RWPE2 (cell line): ENCODE measurements around the gene PNPLA6.
A peak's percentile ranks its signal among the peaks of the same experiment; 100 is the strongest.

Experiments used
- ATAC-seq: fragments of 200-7000 bp; cut with Tn5 transposase; 3 replicates; pipeline ENCODE4 v1.9.1; 2021; ENCODE audit warnings: low read depth
- DNase-seq: peaks from one replicate; pipeline ENCODE4 v3.0.0-alpha.2; 2020; ENCODE audit warnings: low spot score
- H3K27ac ChIP-seq: fragments of 450-650 bp; 2 replicates; pipeline ENCODE4 v1.5.1; 2017; ENCODE audit warnings: mild to moderate bottlenecking; ENCODE audit not compliant: poor library complexity, severe bottlenecking
- H3K27me3 ChIP-seq: fragments of 250-450 bp; sonication (Bioruptor Pico); 2 replicates; pipeline ENCODE4 v1.5.1; 2021; ENCODE audit warnings: mild to moderate bottlenecking, moderate library complexity; ENCODE audit not compliant: insufficient read depth, poor library complexity, severe bottlenecking
- H3K36me3 ChIP-seq: fragments of 250-450 bp; sonication (Bioruptor Pico); 2 replicates; pipeline ENCODE4 v1.5.1; 2020; ENCODE audit warnings: low read depth, mild to moderate bottlenecking, moderate library complexity
- H3K4me1 ChIP-seq: fragments of 250-450 bp; sonication (Bioruptor Pico); 2 replicates; pipeline ENCODE4 v1.5.1; 2021; ENCODE audit warnings: mild to moderate bottlenecking, moderate library complexity; ENCODE audit not compliant: insufficient read depth, poor library complexity, severe bottlenecking
- H3K4me3 ChIP-seq: fragments of 250-450 bp; sonication (Bioruptor Pico); 2 replicates; pipeline ENCODE4 v1.5.1; 2021; ENCODE audit warnings: mild to moderate bottlenecking, moderate library complexity; ENCODE audit not compliant: severe bottlenecking
- H3K9me3 ChIP-seq: fragments of 250-450 bp; sonication (Bioruptor Pico); 2 replicates; pipeline ENCODE4 v1.5.1; 2021; ENCODE audit warnings: mild to moderate bottlenecking, moderate library complexity; ENCODE audit not compliant: severe bottlenecking
- CTCF ChIP-seq: fragments of 450-650 bp; IDR thresholded peaks from one replicate; pipeline ENCODE4 v1.5.1; 2017; ENCODE audit warnings: mild to moderate bottlenecking, moderate library complexity; ENCODE audit not compliant: poor library complexity, severe bottlenecking

PNPLA6 gene

GRCh38 chr19:7550987-7551761 lies 15.7 kb downstream of the PNPLA6 start:
- Histone ChIP-seq H3K4me1 (no peaks in the 10 kb centered on the region), H3K9me3 (no peaks in the 10 kb centered on the region), H3K4me3 (no peak overlapping the region), H3K27ac (no peak overlapping the region), H3K27me3 (no peaks in the 10 kb centered on the region), H3K36me3 (peaks cover 7% of the 10 kb centered on the region; the same call in 1 of the 2 replicates)
- no peak for TF ChIP-seq CTCF
- DNase-seq, result no peak
- ATAC-seq, result peak; percentile 52; the same call in 2 of the 3 replicates

- no peak overlapping the region for H3K27ac ChIP-seq
- peaks cover 11% of the 10 kb centered on the region for H3K36me3 ChIP-seq
- no peaks in the 10 kb centered on the region for H3K9me3 ChIP-seq
- TF ChIP-seq CTCF, result no peak
- no peak overlapping the region for H3K4me3 ChIP-seq
- no peak for ATAC-seq
- H3K27me3 ChIP-seq, result no peaks in the 10 kb centered on the region
- DNase-seq, result no peak
- H3K4me1 ChIP-seq, result no peaks in the 10 kb centered on the region
These were observed 17.3 kb downstream of the PNPLA6 start for GRCh38 chr19:7552781-7553180.

GRCh38 chr19:7554565-7554964 lies 19.0 kb downstream of the PNPLA6 start:
- Histone ChIP-seq H3K27ac (no peak overlapping the region), H3K4me1 (no peaks in the 10 kb centered on the region), H3K9me3 (no peaks in the 10 kb centered on the region), H3K27me3 (no peaks in the 10 kb centered on the region), H3K4me3 (no peak overlapping the region), H3K36me3 (peaks cover 14% of the 10 kb centered on the region)
- DNase-seq (no peak), ATAC-seq (no peak)
- no peak for TF ChIP-seq CTCF

- Histone ChIP-seq H3K27ac (no peak overlapping the region), H3K4me3 (no peak overlapping the region), H3K9me3 (no peaks in the 10 kb centered on the region), H3K27me3 (no peaks in the 10 kb centered on the region), H3K4me1 (no peaks in the 10 kb centered on the region), H3K36me3 (peaks cover 14% of the 10 kb centered on the region)
- ATAC-seq (no peak), DNase-seq (peak; percentile 59)
- TF ChIP-seq CTCF, result no peak
These were observed 19.7 kb downstream of the PNPLA6 start for GRCh38 chr19:7554990-7555864.
